Activated CD4-positive, alpha-beta T cell treated with anti-CD3 and anti-CD28 coated beads, Interleukin-2, Interleukin-4, amounts not matched to agents 100 ng/mL and 50 ng/mL, durations not matched to agents 16 hours and 8 hours (primary cell): ENCODE results near the gene STK39.
"Not testable (repeated sequence)": the region's sequence is repeated elsewhere in the genome, so short reads cannot be mapped to it uniquely, and the experiment has no call there.

ENCODE experiments used
- DNase-seq: peaks from one replicate; pipeline ENCODE4 v3.0.0-alpha.2; 2020; ENCODE audit warnings: low spot score

STK39 gene

DNA sequence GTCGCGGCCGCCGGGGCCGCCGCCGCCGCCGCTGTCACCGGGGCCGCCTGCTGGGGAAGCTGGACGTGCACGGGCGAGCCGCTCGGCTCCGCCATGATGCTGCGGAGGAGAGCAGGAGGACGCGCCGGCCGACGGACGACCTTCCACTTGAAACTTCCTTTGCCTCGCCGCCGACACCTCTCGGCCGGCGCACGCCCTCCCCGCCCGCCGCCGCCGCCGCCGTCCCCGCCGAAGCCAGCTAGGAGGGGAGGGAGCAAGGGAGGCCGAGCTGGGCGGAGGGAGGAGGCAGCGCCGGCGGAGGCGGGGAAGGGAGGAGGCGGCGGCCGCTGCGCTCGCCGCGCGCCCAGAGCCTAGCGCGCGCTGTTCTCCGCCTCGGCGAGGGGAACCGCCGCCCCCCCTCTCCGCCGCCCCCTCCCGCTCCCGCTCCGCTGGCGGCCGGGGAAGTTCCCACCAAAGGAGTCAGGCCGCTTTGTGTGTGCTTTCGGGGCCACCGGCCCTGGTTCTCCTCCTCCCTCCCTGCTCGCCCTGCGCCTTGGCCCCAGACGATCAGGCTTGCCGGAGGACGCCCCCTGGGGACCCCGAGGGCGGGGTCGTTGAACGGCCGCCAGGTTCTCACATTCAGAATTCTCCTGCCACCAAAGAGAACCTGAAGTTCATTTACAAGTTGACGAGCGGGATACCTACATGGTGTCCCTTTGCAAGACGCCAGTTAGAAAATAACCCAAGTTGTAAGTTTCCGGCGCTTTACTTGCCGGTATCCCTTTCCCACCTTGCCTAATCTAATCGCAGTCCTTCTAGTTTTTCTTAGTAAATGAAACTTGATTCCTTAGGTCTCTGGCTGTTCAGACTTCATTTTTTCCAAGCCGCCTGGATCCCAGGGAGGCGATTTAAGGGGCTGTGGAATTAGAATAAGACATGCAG, at the start of gene STK39:
Gene STK39 (minus strand): TSS at position 255 of the 921 bp plus-strand sequence. CDS start 160 bp downstream, at position 95.
- peak; percentile 72 for DNase-seq

DNA sequence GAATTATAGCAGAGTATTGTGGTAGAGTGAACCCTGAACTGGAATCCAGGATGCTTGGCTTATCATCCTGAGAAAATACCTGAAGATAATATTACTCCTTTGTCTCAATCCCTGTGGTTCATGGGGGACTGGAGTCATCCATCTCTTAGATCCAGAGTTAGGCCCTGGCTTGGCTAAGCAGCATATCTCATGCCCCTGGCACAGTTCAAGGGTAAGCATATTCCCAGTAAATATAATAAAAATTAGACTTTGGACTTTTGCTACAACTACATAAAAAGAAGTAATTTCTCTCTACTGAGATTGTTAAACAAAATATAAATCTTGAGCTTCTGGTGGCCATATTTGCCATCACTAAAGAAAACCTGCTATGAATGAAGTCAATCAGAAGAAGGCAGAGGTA, 47.7 kb upstream of the STK39 start:
- DNase-seq: no peak

DNA sequence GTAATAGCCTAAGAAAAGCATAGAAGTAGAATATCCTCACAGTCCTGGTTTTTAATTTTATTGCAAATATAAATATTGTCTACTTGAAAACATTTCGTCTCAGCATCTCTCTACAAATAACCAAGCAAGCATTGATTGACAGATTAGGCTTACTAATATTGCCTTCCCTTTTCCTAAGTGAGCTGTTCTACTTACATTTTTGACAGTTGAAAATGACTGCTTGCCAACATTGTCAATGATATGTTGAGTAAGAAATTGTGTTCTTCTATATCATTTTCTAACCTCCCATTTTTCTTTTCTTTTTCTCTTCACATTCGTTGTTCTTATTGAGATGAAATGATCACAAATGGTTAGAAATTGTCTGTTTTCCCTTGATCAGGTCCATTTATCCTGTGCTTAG, 47.0 kb upstream of the STK39 start:
- no peak for DNase-seq

GRCh38 chr2:168293766-168294165, 46.4 kb upstream of the STK39 start:
- no peak for DNase-seq

DNA sequence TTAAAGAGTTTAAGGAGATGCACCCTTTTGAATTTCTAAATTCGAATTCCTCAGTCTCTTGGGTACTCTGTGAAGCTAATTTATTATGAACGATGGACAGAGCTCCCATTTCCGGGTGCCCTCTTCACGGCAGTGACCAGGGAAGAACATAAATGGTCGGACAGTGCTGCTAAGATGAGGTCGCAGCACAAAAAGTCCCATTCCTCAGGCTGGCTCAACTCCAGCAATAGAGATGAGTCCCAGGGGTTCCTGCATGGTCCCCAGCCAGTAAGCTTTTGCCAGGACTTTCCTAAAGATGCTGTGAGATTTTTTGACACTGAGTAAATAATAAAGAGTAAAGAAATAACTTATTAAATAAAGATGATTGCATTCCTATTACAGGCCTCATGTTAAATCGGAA, 43.0 kb upstream of the STK39 start:
- DNase-seq: no peak

- DNase-seq: no peak
Observed at GRCh38 chr2:168289880-168290279, 42.5 kb upstream of the STK39 start.

DNA sequence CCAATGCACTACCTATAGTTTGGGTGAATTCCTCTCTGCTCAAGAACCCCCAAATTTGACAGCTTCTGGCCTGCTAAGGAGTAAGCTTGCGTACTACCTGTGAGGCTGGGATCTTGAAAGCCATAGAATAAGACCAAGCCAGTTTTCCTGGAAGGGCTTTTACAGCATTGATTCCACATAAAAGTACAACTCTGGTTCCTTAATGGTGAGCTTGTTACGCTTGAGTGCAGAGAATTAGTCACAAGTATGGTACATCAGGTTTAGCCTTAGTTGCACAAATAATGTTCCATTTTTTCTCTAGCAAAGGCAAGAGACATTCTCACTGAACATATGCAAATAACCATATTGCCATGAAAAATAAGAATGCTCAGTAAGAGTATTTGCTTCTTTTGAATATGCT, 39.1 kb upstream of the STK39 start:
- no peak for DNase-seq

GRCh38 chr2:168278424-168278888, 31.1 kb upstream of the STK39 start:
- no peak for DNase-seq

DNA sequence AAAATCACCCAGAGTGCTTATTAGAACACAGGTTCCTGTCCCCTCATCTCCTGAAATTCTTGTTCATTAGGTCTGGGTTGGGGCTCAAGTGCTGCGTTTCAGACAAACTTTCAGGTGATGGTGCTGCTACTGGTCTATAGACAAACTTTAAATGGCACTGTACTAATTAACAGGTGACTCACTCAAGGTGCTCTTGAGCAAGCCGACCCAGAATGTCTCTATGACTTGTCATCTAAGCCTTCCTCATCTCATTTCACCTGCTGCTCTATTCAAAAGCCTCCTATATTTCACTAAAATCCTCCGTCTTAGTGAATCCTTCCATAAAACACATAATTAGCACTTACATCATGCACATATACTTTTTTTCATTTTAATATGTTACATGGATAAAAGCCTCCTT, 29.9 kb upstream of the STK39 start:
- no peak for DNase-seq

- DNase-seq: no peak
Observed at GRCh38 chr2:168272225-168272624, 24.8 kb upstream of the STK39 start.

- DNase-seq: not testable (repeated sequence)
Observed at GRCh38 chr2:168262926-168263325, 15.5 kb upstream of the STK39 start.

DNA sequence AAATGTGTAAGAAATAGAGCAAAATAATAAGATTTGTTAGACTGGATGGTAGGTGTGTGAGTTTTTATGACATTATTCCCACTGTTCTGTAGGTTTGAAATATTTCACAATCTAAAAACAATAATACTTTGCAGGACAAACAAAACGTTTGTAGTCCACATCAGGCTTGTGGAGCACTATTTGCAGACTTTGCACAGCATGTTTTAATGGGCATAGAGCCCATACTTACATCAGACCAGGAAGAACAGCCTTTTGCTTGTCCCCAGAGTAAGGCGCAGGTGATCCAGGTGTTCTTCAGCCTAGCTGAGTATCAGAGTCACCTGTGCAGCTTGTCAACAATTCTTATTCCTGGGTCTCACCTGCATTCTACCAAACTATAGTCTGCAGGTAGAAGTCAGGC, 9.1 kb upstream of the STK39 start:
- DNase-seq: no peak

DNA sequence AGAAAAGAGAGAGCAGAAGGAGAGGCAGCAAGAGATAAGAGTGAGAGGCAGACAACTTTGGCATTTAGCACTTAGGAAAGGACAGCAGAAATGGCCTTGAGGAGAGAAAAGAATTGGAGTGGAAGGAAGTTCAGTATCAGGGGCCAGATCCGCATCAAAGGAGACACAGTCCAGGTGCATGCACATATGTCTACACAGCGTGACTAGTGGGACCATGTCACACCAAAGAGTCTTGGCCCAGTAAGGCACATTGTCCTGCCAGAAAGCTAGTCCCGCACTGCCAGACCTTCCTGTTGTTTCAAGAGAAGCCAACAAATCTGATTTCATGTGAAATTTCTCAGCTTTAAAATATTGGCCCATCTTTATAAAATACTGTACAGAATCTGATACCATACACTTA, 8.5 kb upstream of the STK39 start:
- DNase-seq: no peak

GRCh38 chr2:168255103-168255502, 7.7 kb upstream of the STK39 start:
- DNase-seq: no peak

DNA sequence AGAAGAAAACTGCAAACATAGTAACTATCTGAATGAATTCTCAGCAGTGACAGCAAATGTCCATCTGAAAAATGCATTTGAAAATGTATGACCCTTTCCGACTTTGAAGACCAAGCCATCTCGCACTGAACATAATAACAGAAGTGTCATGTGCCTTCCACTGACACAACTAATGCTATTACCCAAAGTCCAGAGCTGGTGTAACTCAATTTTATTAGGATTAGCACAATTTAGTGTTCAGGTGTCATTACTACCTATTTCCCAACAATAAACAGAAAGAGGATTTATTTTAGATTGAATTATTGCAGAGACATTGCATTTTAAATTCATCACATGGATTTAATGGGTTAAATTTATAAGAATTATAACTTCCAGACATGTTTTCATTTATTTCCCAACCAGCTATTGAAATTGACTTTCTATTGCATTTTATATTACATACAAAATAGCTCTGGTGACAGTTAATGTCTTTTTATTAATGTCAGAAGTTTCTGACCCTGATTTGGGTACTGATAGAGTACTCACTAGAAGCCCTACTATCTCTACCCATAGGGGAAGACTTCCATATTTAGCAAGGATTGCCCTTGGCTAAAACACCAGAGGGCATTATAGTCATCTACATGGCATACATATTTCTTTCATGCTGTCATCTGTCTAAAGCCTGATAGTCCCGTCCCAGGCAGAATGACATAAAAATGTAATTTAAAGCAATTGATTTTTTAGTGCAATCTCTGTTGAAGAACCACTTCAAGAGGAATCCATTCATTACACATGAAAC, 7.0 kb upstream of the STK39 start:
- no peak for DNase-seq

GRCh38 chr2:168253379-168253778, 6.0 kb upstream of the STK39 start:
- no peak for DNase-seq

GRCh38 chr2:168252976-168253375, 5.6 kb upstream of the STK39 start:
- no peak for DNase-seq

DNA sequence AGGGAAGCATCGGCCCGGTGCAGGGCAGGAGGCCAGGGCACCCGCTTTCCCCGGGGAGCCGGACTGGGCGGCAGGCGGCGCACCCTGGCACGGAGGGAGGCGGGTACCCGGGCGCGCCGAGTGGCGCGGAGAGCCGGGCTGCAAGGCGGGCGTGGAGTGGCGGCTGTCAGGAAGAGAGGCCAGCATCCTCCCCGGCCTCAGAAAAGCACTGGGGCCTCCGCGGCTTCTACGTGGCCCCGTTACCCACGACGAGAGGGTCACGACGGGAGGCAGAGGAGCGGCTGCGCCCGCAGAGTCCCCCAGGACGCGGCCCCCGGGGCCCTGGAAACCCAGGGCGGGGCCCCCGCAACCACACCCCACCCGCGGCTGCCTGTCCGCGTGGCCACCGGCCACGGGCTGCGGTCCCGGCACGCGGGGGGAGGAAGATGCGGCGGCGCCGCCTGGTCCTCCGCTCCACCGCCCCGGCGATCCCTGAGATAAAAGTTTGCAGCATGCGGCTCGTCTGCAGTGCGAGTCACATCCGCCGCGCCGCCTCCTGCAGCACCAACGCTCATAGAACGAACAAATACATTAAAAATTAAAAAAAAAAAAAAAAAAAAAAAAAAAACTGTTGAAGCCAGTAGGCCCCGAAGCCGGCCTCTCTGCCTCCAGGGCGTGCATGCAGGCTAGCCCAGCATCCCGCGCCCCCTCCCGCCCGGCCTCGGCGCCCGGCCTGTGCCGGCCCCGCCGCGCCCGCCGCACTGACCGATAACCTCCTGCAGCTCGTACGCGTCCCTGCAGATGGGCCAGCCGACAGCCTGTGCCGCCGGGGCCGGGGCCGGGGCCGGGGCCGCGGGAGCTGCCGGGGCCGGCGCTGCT, 683 bp downstream of the STK39 start:
- DNase-seq: peak; percentile 71

- DNase-seq: no peak
Observed at GRCh38 chr2:168246072-168246482, 1.3 kb downstream of the STK39 start.

DNA sequence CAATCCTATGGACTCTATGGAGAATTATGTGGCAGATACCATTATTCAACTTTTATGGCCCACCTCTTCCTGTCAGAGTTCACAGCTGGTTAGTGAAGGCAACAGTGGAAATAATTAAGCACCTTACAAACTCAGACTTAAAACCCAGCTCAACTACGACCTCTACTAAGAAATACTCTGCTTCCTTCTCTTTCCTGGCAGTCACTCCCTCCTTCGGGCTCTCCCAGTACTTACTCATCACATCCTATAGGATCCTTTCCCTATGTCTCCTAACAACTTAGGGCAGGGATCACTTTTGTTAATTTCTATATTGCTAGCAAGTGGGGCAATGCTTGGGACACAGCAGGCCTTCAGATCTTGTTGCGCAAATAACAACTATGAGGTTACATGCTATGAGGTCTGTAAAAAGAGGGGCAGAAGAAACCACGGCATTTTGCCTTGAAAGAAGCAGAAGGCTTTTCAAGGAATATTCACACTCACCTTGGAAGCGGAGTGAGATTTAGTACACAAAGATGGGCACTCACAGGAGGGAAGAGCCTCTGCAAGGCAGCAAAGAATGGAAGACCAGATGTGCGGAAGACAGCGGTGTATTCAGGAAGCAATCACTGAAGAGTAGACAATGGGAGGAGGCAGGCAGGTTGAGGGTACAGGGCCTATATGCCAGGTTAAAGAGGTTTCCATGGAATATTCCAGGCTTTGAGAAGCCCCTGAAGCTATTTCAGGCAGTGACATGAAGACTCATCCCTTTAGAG, 2.1 kb downstream of the STK39 start:
- peak; percentile 27 for DNase-seq

GRCh38 chr2:168244318-168244717, 3.1 kb downstream of the STK39 start:
- DNase-seq: peak; percentile 85
